Smooth muscle cell (in vitro differentiated cells): ENCODE measurements around the gene KCNK5. TPM values are rescaled to one million over a fixed set of nuclear protein-coding genes. Genes with fewer than 3 reads are reported as not detected.

Experiments
- DNase-seq: peaks from one replicate; lab custom pipeline; 2025; ENCODE audit not compliant: unreplicated experiment; lab: John Stamatoyannopoulos, UW
- H2AFZ ChIP-seq: fragments of 200-600 bp; sonication (generic); 2 replicates; pipeline ENCODE4 v1.6.0; 2016; ENCODE audit warnings: antibody characterized with exemption, low read depth, mild to moderate bottlenecking
- H3F3A ChIP-seq: fragments of 200-600 bp; sonication (generic); 2 replicates; pipeline ENCODE4 v1.6.0; 2017; ENCODE audit warnings: antibody characterized with exemption, low read depth
- H3K27ac ChIP-seq: fragments of 200-600 bp; sonication (generic); 2 replicates; pipeline ENCODE4 v1.5.1; 2016; ENCODE audit warnings: low read depth, mild to moderate bottlenecking
- H3K27me3 ChIP-seq: fragments of 200-600 bp; sonication (generic); 2 replicates; pipeline ENCODE4 v1.6.1; 2016; ENCODE audit warnings: low read depth, mild to moderate bottlenecking
- H3K36me3 ChIP-seq: fragments of 200-600 bp; sonication (generic); 2 replicates; pipeline ENCODE4 v1.5.1; 2016; ENCODE audit warnings: low read depth
- H3K4me1 ChIP-seq: fragments of 200-600 bp; sonication (generic); 2 replicates; pipeline ENCODE4 v1.5.1; 2016; ENCODE audit warnings: low read depth
- H3K4me2 ChIP-seq: fragments of 200-600 bp; sonication (generic); 2 replicates; pipeline ENCODE4 v1.6.0; 2016; ENCODE audit warnings: mild to moderate bottlenecking
- H3K4me3 ChIP-seq: fragments of 200-600 bp; sonication (generic); 2 replicates; pipeline ENCODE4 v1.5.1; 2016; ENCODE audit warnings: mild to moderate bottlenecking
- H3K79me2 ChIP-seq: fragments of 200-600 bp; sonication (generic); 2 replicates; pipeline ENCODE4 v1.6.0; 2016; ENCODE audit warnings: low read depth, mild to moderate bottlenecking
- H3K9ac ChIP-seq: fragments of 200-600 bp; sonication (generic); 2 replicates; pipeline ENCODE4 v1.6.0; 2016; ENCODE audit warnings: low read depth
- H3K9me3 ChIP-seq: fragments of 200-600 bp; sonication (generic); replicated peaks from 2 replicates; pipeline ENCODE4 v1.5.1; 2016; ENCODE audit warnings: low read depth
- H4K20me1 ChIP-seq: fragments of 200-600 bp; sonication (generic); 2 replicates; pipeline ENCODE4 v1.6.0; 2016; ENCODE audit warnings: low read depth
- WGBS: methylation state at CpG from one replicate; pipeline ENCODE4 v1.1.7; 2016; ENCODE audit warnings: low lambda C conversion rate; 5-methylcytosine and 5-hydroxymethylcytosine counted together
- polyA plus RNA-seq: library from polyadenylated mRNA; unstranded; fragments of >200 nt; fragmentation: Nextera tagmentation; extraction: Ambion mirVana; gene quantifications from 2 replicates; pipeline ENCODE4 v1.2.1, GENCODE V29; 2016
- total RNA-seq: library from RNA; depleted of rRNA; stranded (reverse); fragments of >200 nt; gene quantifications from 2 replicates; pipeline ENCODE4 v1.2.3, GENCODE V29; 2014
- TF ChIP-seq, protein P1 (sequence below): fragments of 200-600 bp; sonication (generic); IDR thresholded peaks from 2 replicates; pipeline ENCODE4 v1.5.1; 2017; ENCODE audit warnings: borderline replicate concordance, mild to moderate bottlenecking, antibody characterized with exemption; ENCODE audit not compliant: insufficient read depth, poor library complexity, severe bottlenecking

KCNK5 gene
- total and polyA plus RNA-seq, 2 experiments from 2014 or later: not detected

DNA sequence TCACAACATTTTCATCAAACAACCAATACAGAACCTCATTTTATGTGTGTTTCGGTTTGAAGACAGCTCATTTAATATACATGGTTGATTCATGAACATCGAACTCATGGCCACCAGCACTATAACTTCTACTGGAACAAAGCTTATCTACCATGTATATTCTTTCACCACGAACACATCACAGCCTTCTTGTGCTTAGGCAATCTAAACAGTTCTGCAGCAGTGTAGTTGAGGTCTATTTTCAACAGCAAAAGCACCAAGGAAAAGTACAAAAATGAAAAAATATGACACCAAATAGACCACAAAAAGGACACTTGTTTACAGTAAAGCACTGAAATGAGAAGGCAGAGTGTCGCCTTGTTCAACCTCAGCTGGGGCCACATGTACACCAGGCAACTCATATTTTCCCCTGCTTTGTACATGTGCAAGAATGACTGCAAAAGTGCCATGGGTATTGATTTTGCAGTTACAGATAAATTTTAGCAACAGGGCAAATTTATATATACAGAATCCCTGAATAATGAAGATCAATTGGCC, 25.8 kb upstream of the KCNK5 start:
- Histone ChIP-seq H4K20me1 (no peaks in the 10 kb centered on the region), H2AFZ (no peak overlapping the region), H3K36me3 (no peaks in the 10 kb centered on the region), H3K27me3 (peaks cover 3% of the 10 kb centered on the region), H3K9ac (no peak overlapping the region), H3K9me3 (no peaks in the 10 kb centered on the region), H3F3A (no peaks in the 10 kb centered on the region), H3K4me1 (no peaks in the 10 kb centered on the region), H3K4me2 (no peak overlapping the region), H3K79me2 (no peaks in the 10 kb centered on the region), H3K4me3 (no peak overlapping the region), H3K27ac (no peak overlapping the region)
- TF ChIP-seq, protein P1, sequence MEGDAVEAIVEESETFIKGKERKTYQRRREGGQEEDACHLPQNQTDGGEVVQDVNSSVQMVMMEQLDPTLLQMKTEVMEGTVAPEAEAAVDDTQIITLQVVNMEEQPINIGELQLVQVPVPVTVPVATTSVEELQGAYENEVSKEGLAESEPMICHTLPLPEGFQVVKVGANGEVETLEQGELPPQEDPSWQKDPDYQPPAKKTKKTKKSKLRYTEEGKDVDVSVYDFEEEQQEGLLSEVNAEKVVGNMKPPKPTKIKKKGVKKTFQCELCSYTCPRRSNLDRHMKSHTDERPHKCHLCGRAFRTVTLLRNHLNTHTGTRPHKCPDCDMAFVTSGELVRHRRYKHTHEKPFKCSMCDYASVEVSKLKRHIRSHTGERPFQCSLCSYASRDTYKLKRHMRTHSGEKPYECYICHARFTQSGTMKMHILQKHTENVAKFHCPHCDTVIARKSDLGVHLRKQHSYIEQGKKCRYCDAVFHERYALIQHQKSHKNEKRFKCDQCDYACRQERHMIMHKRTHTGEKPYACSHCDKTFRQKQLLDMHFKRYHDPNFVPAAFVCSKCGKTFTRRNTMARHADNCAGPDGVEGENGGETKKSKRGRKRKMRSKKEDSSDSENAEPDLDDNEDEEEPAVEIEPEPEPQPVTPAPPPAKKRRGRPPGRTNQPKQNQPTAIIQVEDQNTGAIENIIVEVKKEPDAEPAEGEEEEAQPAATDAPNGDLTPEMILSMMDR: no peak
- no peak for DNase-seq
- 89% methylated on average over 4 of the region's 4 CpGs for WGBS

DNA sequence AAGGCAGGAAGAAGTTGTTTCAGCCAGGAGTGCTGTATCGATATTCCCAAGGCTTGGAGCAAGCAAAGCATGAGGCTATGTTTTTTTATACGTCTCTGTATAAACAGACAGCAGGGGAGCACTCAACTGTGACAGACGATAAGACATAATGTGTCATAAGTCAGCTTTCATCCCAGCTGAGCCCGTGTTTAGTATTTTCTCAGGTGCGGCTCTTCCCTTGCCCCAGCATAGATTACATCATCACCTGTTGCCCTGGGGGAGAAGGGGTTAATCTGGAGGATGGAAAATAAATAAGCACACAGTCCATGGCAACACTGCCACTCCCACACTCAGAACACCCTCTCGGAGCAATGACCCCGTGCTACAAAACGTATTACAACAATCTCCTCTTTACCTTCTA, 22.1 kb upstream of the KCNK5 start:
- WGBS: 70% methylated on average over 8 of the region's 8 CpGs

DNA sequence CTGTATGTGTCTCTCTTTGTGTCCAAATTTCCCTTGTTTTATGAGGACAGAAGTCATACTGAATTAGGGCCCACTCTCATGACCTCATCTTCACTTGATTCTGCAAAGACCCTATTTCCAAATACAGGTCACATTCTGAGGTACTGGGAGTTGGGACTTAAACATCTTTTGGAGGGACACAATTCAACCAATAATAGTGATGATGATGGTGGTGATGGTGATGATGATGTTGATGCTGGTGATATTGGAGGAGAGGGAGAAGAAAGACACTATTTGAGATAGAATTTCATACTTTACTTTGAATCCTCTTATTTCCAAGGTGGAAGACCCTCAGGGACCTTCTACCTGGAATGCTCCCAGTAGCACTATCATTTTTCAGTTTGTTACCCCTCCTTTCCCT, 21.2 kb upstream of the KCNK5 start:
- no peak overlapping the region for H3K27ac ChIP-seq
- H3F3A ChIP-seq: no peaks in the 10 kb centered on the region
- H3K9me3 ChIP-seq: no peaks in the 10 kb centered on the region
- H3K4me2 ChIP-seq: no peak overlapping the region
- no peaks in the 10 kb centered on the region for H3K79me2 ChIP-seq
- TF ChIP-seq, protein P1: no peak
- H3K27me3 ChIP-seq: no peaks in the 10 kb centered on the region
- no peak overlapping the region for H3K4me3 ChIP-seq
- no peak overlapping the region for H2AFZ ChIP-seq
- no peaks in the 10 kb centered on the region for H3K4me1 ChIP-seq
- H3K9ac ChIP-seq: no peak overlapping the region
- no peaks in the 10 kb centered on the region for H4K20me1 ChIP-seq
- DNase-seq: no peak
- H3K36me3 ChIP-seq: no peaks in the 10 kb centered on the region

More for the DNA sequence above, 22.1 kb upstream of the KCNK5 start:
- no peak for DNase-seq
- H3K36me3 ChIP-seq: no peaks in the 10 kb centered on the region
- H3K4me1 ChIP-seq: no peaks in the 10 kb centered on the region
- no peak overlapping the region for H3K9ac ChIP-seq
- H4K20me1 ChIP-seq: no peaks in the 10 kb centered on the region
- no peaks in the 10 kb centered on the region for H3K79me2 ChIP-seq
- no peak overlapping the region for H3K27ac ChIP-seq
- no peak overlapping the region for H3K4me2 ChIP-seq
- no peaks in the 10 kb centered on the region for H3K9me3 ChIP-seq
- no peak overlapping the region for H3K4me3 ChIP-seq
- no peaks in the 10 kb centered on the region for H3K27me3 ChIP-seq
- no peaks in the 10 kb centered on the region for H3F3A ChIP-seq
- H2AFZ ChIP-seq: no peak overlapping the region
- TF ChIP-seq, protein P1: no peak

DNA sequence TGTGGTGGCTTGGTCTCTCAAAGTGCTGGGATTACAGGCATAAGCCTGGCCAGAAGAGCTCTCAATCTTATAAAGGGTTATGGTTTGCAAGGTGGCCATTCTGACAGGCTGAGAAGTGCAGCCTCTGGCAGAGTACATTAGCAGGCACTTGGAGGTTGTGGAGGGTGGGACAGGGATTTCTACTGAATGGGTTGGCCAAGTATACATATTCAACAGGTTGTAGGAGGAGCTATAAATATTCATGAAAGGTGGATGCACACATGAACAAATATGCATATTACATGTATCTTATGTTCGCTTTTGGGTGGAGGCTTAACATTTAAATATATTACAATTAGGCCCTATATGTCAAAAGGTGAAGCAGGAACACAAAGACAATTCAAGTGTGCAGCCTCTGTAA, 20.0 kb upstream of the KCNK5 start:
- no peaks in the 10 kb centered on the region for H3K79me2 ChIP-seq
- no peak overlapping the region for H3K9ac ChIP-seq
- DNase-seq: no peak
- no peaks in the 10 kb centered on the region for H3F3A ChIP-seq
- H3K36me3 ChIP-seq: no peaks in the 10 kb centered on the region
- TF ChIP-seq, protein P1: no peak
- H2AFZ ChIP-seq: no peak overlapping the region
- no peaks in the 10 kb centered on the region for H3K4me1 ChIP-seq
- H3K9me3 ChIP-seq: no peaks in the 10 kb centered on the region
- no peaks in the 10 kb centered on the region for H4K20me1 ChIP-seq
- H3K4me2 ChIP-seq: no peak overlapping the region
- H3K27me3 ChIP-seq: no peaks in the 10 kb centered on the region
- 82% methylated on average over 1 of the region's 1 CpG for WGBS
- H3K4me3 ChIP-seq: no peak overlapping the region
- H3K27ac ChIP-seq: no peak overlapping the region
